H1 (cell line): Measurements from ENCODE around the gene RREB1. TPM values are rescaled to one million over a fixed set of nuclear protein-coding genes. Genes with fewer than 3 reads are reported as not detected.

ENCODE experiments used
- CTCF ChIA-PET: fragments of 300-600 bp; sonication (Branson Sonifier 250); formaldehyde crosslinking; loops from one replicate; lab custom pipeline; 2021; ENCODE audit not compliant: partially characterized antibody; lab: Charles Lee
- POLR2A ChIA-PET: fragments of 300-600 bp; sonication (Branson Sonifier 250); formaldehyde crosslinking; loops from one replicate; lab custom pipeline; 2021; ENCODE audit warnings: inconsistent platforms; ENCODE audit not compliant: partially characterized antibody; lab: Charles Lee
- DNase-seq, 2 experiments: peaks; one replicate each; pipeline versions ENCODE4 v3.0.0 to v3.0.0-alpha.2; 2010 to 2022; ENCODE audit warnings: low spot score in 2 of 2, low read depth in 1 of 2, mixed read lengths in 1 of 2
- FAIRE-seq: peaks from 2 replicates; lab custom pipeline; 2011; peaks lifted over from hg19 to GRCh38; lab: Jason Lieb, UNC
- H2AFZ ChIP-seq: 2 replicates; pipeline ENCODE4 v1.8.1; 2012; ENCODE audit warnings: low read length, inconsistent platforms
- H2AK5ac ChIP-seq: 2 replicates; pipeline ENCODE4 v1.6.1; 2013; ENCODE audit warnings: low read depth, low read length
- H2BK120ac ChIP-seq: replicated peaks from 2 replicates; pipeline ENCODE3; 2013; ENCODE audit warnings: low read depth, low read length, inconsistent platforms
- H2BK12ac ChIP-seq: 2 replicates; pipeline ENCODE4 v1.6.1; 2013; ENCODE audit warnings: low read depth, low read length
- H2BK15ac ChIP-seq: 2 replicates; pipeline ENCODE4 v1.6.1; 2013; ENCODE audit warnings: low read length
- H2BK20ac ChIP-seq: 2 replicates; pipeline ENCODE4 v1.6.1; 2013; ENCODE audit warnings: low read length
- H2BK5ac ChIP-seq: 2 replicates; pipeline ENCODE4 v1.6.1; 2013; ENCODE audit warnings: low read depth, low read length
- H3K14ac ChIP-seq: 2 replicates; pipeline ENCODE4 v1.6.1; 2013; ENCODE audit warnings: inconsistent platforms; ENCODE audit not compliant: insufficient read length
- H3K18ac ChIP-seq: 2 replicates; pipeline ENCODE4 v1.6.1; 2013; ENCODE audit warnings: low read length; ENCODE audit errors: extremely low read depth
- H3K23ac ChIP-seq: 2 replicates; pipeline ENCODE4 v1.6.1; 2013; ENCODE audit warnings: inconsistent platforms; ENCODE audit not compliant: insufficient read length
- H3K23me2 ChIP-seq: 2 replicates; pipeline ENCODE4 v1.6.1; 2013; ENCODE audit warnings: low read depth, low read length
- H3K27ac ChIP-seq: 2 replicates; pipeline ENCODE4 v1.6.1; 2011; ENCODE audit warnings: low read depth, low read length, inconsistent platforms
- H3K27me3 ChIP-seq, 4 experiments: replicated peaks in 1 of 4; 1 replicate in 1 of 4; 2 replicates in 3 of 4; pipeline versions ENCODE4 v1.6.1 to v1.8.1; 2011 to 2013; ENCODE audit warnings: low read length in 3 of 4, mild to moderate bottlenecking in 3 of 4, inconsistent platforms in 2 of 4, mixed read lengths in 2 of 4, moderate library complexity in 1 of 4; ENCODE audit not compliant: control insufficient read depth in 3 of 4, insufficient read depth in 3 of 4; ENCODE audit errors: extremely low read depth in 1 of 4
- H3K36me3 ChIP-seq, 4 experiments: 2 replicates each; pipeline versions ENCODE4 v1.6.1 to v1.8.1; 2011 to 2013; ENCODE audit warnings: mild to moderate bottlenecking in 4 of 4, low read length in 3 of 4, moderate library complexity in 2 of 4, control low read depth in 1 of 4, inconsistent platforms in 1 of 4; ENCODE audit not compliant: insufficient read depth in 4 of 4, control insufficient read depth in 2 of 4
- H3K4ac ChIP-seq: replicated peaks from 2 replicates; pipeline ENCODE3; 2013; ENCODE audit warnings: low read length, low read depth, mixed read lengths, inconsistent platforms; ENCODE audit not compliant: insufficient read length
- H3K4me1 ChIP-seq, 4 experiments: replicated peaks in 1 of 4; 1 replicate in 1 of 4; 2 replicates in 3 of 4; pipeline versions ENCODE4 v1.6.1 to v1.8.1; 2011 to 2013; ENCODE audit warnings: low read length in 3 of 4, inconsistent platforms in 2 of 4, mixed read lengths in 1 of 4; ENCODE audit not compliant: insufficient read depth in 4 of 4, control insufficient read depth in 3 of 4
- H3K4me2 ChIP-seq, 2 experiments: 2 replicates each; pipeline versions ENCODE4 v1.6.1 to v1.8.1; 2011 to 2013; ENCODE audit warnings: low read depth in 2 of 2, low read length in 2 of 2, control low read depth in 1 of 2, inconsistent platforms in 1 of 2, mild to moderate bottlenecking in 1 of 2; ENCODE audit not compliant: insufficient read depth in 1 of 2
- H3K4me3 ChIP-seq, 4 experiments: fragments of 200-600, 300-600 bp in 1 of 4; sonication (generic), shearing (Covaris generic), sonication (Bioruptor Twin) in 1 of 4; 2 replicates each; pipeline versions ENCODE4 v1.5.1 to v1.8.1; 2011 to 2016; ENCODE audit warnings: low read length in 4 of 4, low read depth in 3 of 4, control low read depth in 2 of 4, inconsistent platforms in 2 of 4, mild to moderate bottlenecking in 2 of 4, mixed read lengths in 1 of 4, moderate library complexity in 1 of 4; ENCODE audit not compliant: insufficient read depth in 2 of 4; ENCODE audit errors: extremely low read depth in 1 of 4
- H3K56ac ChIP-seq: replicated peaks from 2 replicates; pipeline ENCODE3; 2013; ENCODE audit warnings: low read depth, mild to moderate bottlenecking, mixed read lengths, low read length, inconsistent platforms; ENCODE audit not compliant: insufficient read length
- H3K79me1 ChIP-seq: 2 replicates; pipeline ENCODE4 v1.6.1; 2013; ENCODE audit warnings: low read depth, low read length, control low read depth
- H3K79me2 ChIP-seq, 2 experiments: 2 replicates each; pipeline versions ENCODE4 v1.6.1 to v1.8.1; 2012 to 2013; ENCODE audit warnings: low read length in 2 of 2, mild to moderate bottlenecking in 2 of 2, inconsistent platforms in 1 of 2; ENCODE audit not compliant: insufficient read depth in 2 of 2, control insufficient read depth in 1 of 2
- H3K9ac ChIP-seq, 4 experiments: replicated peaks in 1 of 4; 1 replicate in 1 of 4; 2 replicates in 3 of 4; pipeline versions ENCODE4 v1.6.1 to v1.8.1; 2011 to 2013; ENCODE audit warnings: low read depth in 3 of 4, low read length in 3 of 4, control low read depth in 2 of 4, mild to moderate bottlenecking in 2 of 4, moderate library complexity in 2 of 4, inconsistent platforms in 1 of 4; ENCODE audit errors: extremely low read depth in 1 of 4
- H3K9me3 ChIP-seq, 2 experiments: 2 replicates each; pipeline versions ENCODE4 v1.6.1 to v1.8.1; 2012 to 2013; ENCODE audit warnings: mild to moderate bottlenecking in 2 of 2, moderate library complexity in 2 of 2, control low read depth in 1 of 2, inconsistent platforms in 1 of 2, low read depth in 1 of 2, low read length in 1 of 2, mixed read lengths in 1 of 2; ENCODE audit not compliant: insufficient read depth in 2 of 2
- H4K20me1 ChIP-seq, 2 experiments: replicated peaks in 1 of 2; 2 replicates each; pipeline versions ENCODE3 to v1.8.1; 2011 to 2013; ENCODE audit warnings: inconsistent platforms in 2 of 2, low read length in 2 of 2, mild to moderate bottlenecking in 1 of 2; ENCODE audit not compliant: insufficient read depth in 2 of 2, control insufficient read depth in 1 of 2
- H4K5ac ChIP-seq: 2 replicates; pipeline ENCODE4 v1.6.1; 2013; ENCODE audit warnings: low read length, low read depth, mixed read lengths, inconsistent platforms; ENCODE audit not compliant: insufficient read length
- H4K8ac ChIP-seq: 2 replicates; pipeline ENCODE4 v1.8.0; 2013; ENCODE audit warnings: mild to moderate bottlenecking, moderate library complexity, low read length, inconsistent platforms; ENCODE audit not compliant: insufficient read depth; ENCODE audit errors: extremely low read depth
- H4K91ac ChIP-seq: replicated peaks from 2 replicates; pipeline ENCODE3; 2013; ENCODE audit warnings: low read length, mixed read lengths, inconsistent platforms; ENCODE audit not compliant: insufficient read length
- EGR1 ChIP-seq: IDR thresholded peaks from 2 replicates; pipeline ENCODE4 v1.6.1; 2011; ENCODE audit warnings: low read depth, low read length, borderline replicate concordance
- MAFK ChIP-seq: IDR thresholded peaks from 2 replicates; pipeline ENCODE4 v1.6.1; 2012; ENCODE audit warnings: low read depth, mild to moderate bottlenecking, improper control_type of control experiment, low read length
- ZNF274 ChIP-seq: IDR thresholded peaks from 2 replicates; pipeline ENCODE4 v1.7.0; 2012; ENCODE audit warnings: low read length, borderline replicate concordance; ENCODE audit errors: extremely low read depth
- WGBS, 2 experiments: shearing (Covaris generic) in 1 of 2; methylation state at CpG; one replicate each; pipeline versions ENCODE4 v1.1.6 to v1.1.7; 2013 to 2015; ENCODE audit warnings: low lambda C conversion rate in 2 of 2, mixed read lengths in 2 of 2, inconsistent platforms in 1 of 2, low coverage in 1 of 2, missing lambda C conversion rate in 1 of 2; ENCODE audit not compliant: insufficient replicate concordance in 2 of 2, insufficient coverage in 1 of 2, insufficient read length in 1 of 2; ENCODE audit errors: extremely low coverage in 1 of 2, missing lambda C conversion rate in 1 of 2; 5-methylcytosine and 5-hydroxymethylcytosine counted together
- polyA plus RNA-seq, 7 experiments: library from polyadenylated mRNA; depleted of rRNA in 3 of 7; stranded (reverse) in 5 of 7; unstranded in 2 of 7; fragments of >200 nt in 5 of 7; fragments of 200-250 nt in 2 of 7; gene quantifications; 1 replicate in 5 of 7; 2 replicates in 1 of 7; 4 replicates in 1 of 7; pipeline versions ENCODE4 v1.2.1 to v1.2.3, GENCODE V29; 2011 to 2013; ENCODE audit warnings: missing spikeins in 2 of 7, mixed read lengths in 2 of 7
- total RNA-seq: library from RNA; stranded (reverse); fragmentation: NEBNext Ultra II Directional; extraction: Animal tissue kit (Norgen Biotek cat#: 25700); gene quantifications from 2 replicates; pipeline ENCODE4 v1.2.1, GENCODE V29; 2021
- TF ChIP-seq, protein P1 (sequence below), 3 experiments: IDR thresholded peaks; 1 replicate in 2 of 3; 2 replicates in 1 of 3; pipeline versions ENCODE4 v1.5.1 to v1.6.1; 2011; ENCODE audit warnings: low read length in 3 of 3, mild to moderate bottlenecking in 3 of 3, inconsistent platforms in 2 of 3, low read depth in 1 of 3, moderate library complexity in 1 of 3; ENCODE audit not compliant: insufficient read depth in 1 of 3; ENCODE audit errors: control extremely low read depth in 1 of 3
- TF ChIP-seq, protein P2 (sequence below): IDR thresholded peaks from 2 replicates; pipeline ENCODE4 v1.6.1; 2012; ENCODE audit warnings: inconsistent platforms

The RREB1 gene
- total and polyA plus RNA-seq, 2 of the 8 experiments (the other 6 are each of a cell fraction or from before 2014, with no cell fraction given) = 3.9 to 34.7 TPM

- Histone ChIP-seq H3K9ac (no peak overlapping the region), H3K18ac (no peak overlapping the region), H3K27me3 (no peaks in the 10 kb centered on the region), H3K14ac (no peak overlapping the region), H3K36me3 (no peaks in the 10 kb centered on the region), H4K5ac (no peak overlapping the region), H2BK5ac (no peak overlapping the region), H3K56ac (no peak overlapping the region), H4K91ac (no peak overlapping the region), H3K27ac (no peak overlapping the region), H2AFZ (no peak overlapping the region), H3K4me3 (no peak overlapping the region), H3K9me3 (no peaks in the 10 kb centered on the region), H3K79me1 (no peaks in the 10 kb centered on the region), H2AK5ac (no peak overlapping the region), H3K23me2 (no peaks in the 10 kb centered on the region), H3K23ac (no peak overlapping the region), H2BK20ac (no peak overlapping the region), H2BK120ac (no peak overlapping the region), H4K20me1 (no peaks in the 10 kb centered on the region), H3K4ac (no peak overlapping the region), H3K4me2 (no peak overlapping the region), H3K79me2 (no peaks in the 10 kb centered on the region), H4K8ac (no peak overlapping the region), H2BK15ac (no peak overlapping the region), H3K4me1 (no peaks in the 10 kb centered on the region), H2BK12ac (no peak overlapping the region)
- ChIA-PET POLR2A (no interaction called here), CTCF (no interaction called here)
- DNase-seq = no peak
- WGBS, 2 experiments = 82% methylated on average over 9 of the region's 10 CpGs; no CpG with 5 or more reads in 1 of the 2 experiments
- no peak for FAIRE-seq
- TF ChIP-seq ZNF274 = no peak
- TF ChIP-seq, protein P1, sequence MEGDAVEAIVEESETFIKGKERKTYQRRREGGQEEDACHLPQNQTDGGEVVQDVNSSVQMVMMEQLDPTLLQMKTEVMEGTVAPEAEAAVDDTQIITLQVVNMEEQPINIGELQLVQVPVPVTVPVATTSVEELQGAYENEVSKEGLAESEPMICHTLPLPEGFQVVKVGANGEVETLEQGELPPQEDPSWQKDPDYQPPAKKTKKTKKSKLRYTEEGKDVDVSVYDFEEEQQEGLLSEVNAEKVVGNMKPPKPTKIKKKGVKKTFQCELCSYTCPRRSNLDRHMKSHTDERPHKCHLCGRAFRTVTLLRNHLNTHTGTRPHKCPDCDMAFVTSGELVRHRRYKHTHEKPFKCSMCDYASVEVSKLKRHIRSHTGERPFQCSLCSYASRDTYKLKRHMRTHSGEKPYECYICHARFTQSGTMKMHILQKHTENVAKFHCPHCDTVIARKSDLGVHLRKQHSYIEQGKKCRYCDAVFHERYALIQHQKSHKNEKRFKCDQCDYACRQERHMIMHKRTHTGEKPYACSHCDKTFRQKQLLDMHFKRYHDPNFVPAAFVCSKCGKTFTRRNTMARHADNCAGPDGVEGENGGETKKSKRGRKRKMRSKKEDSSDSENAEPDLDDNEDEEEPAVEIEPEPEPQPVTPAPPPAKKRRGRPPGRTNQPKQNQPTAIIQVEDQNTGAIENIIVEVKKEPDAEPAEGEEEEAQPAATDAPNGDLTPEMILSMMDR (IDR thresholded peaks at IDR 0.05; ENCODE audit: control extremely low read depth in 1 of 3, insufficient read depth in 1 of 3, low read depth in 1 of 3, low read length in 3 of 3) = no peak
- TF ChIP-seq, protein P2, sequence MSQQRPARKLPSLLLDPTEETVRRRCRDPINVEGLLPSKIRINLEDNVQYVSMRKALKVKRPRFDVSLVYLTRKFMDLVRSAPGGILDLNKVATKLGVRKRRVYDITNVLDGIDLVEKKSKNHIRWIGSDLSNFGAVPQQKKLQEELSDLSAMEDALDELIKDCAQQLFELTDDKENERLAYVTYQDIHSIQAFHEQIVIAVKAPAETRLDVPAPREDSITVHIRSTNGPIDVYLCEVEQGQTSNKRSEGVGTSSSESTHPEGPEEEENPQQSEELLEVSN = no peak
- TF ChIP-seq MAFK = no peak
- no peak for TF ChIP-seq EGR1
Measured at GRCh38 chr6:7073082-7073820, 34.5 kb upstream of the RREB1 start.
